GM18868 (cell line): ENCODE measurements around the gene GGA3.
A peak's percentile ranks its signal among the peaks of the same experiment; 100 is the strongest.
"Not testable (repeated sequence)": the region's sequence is repeated elsewhere in the genome, so short reads cannot be mapped to it uniquely, and the experiment has no call there.

ENCODE experiments used
- ATAC-seq: cut with Tn5 transposase; IDR thresholded peaks from one replicate; pipeline ENCODE4 v1.9.1; 2021; ENCODE audit warnings: mild to moderate bottlenecking, moderate library complexity; ENCODE audit not compliant: unreplicated experiment

Gene GGA3

GRCh38 chr17:75261336-75262111 is at the start of gene GGA3, which contains the start of gene MRPS7:
Gene GGA3 (minus strand): TSS chr17:75261606. CDS start chr17:75261587, 19 bp downstream.
Gene MRPS7 (plus strand): TSS chr17:75261879. CDS start chr17:75261901, 22 bp downstream.
- ATAC-seq, result peak; percentile 93

DNA sequence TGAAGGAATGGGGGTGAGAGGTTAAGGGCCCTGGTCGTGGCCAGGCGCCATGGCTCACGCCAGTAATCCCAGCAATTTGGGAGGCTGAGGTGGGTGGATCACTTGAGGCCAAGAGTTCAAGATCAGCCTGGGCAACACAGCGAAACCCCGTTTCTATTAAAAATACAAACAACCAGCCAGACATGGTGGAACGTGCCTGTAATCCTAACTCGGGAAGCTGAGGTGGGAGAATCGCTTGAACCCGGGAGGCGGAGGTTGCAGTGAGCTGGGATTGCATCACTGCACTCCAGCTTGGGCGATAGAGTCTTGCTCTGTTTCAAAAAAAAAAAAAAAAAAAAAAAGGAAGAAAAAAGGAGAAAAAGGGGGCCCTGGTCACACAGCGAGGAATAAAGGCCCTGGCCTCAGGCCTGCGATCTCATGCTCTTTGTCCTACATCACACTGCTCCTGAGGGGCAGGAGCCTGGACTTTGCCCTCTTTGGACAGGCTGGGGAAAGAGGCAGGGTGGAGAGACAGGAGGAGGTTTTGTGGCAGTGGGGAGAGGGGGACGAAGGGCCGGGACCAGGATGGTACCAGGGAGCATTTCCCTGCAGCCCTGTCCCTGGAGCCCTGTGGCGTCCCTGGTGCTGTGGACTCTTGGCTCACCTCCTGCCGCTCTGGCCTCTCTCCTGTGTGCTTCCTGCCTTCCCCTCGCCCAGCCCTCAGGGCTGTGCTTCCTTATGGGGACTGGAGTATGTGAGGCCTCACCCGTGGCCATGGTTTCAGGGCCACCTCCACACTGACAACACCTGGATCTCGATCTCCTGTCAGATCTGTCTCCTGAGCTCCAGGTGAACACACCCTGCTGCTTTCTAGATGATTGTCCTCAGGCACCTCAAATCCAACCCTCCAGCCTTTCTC is 47.6 kb upstream of the GGA3 start:
- ATAC-seq, result no peak

DNA sequence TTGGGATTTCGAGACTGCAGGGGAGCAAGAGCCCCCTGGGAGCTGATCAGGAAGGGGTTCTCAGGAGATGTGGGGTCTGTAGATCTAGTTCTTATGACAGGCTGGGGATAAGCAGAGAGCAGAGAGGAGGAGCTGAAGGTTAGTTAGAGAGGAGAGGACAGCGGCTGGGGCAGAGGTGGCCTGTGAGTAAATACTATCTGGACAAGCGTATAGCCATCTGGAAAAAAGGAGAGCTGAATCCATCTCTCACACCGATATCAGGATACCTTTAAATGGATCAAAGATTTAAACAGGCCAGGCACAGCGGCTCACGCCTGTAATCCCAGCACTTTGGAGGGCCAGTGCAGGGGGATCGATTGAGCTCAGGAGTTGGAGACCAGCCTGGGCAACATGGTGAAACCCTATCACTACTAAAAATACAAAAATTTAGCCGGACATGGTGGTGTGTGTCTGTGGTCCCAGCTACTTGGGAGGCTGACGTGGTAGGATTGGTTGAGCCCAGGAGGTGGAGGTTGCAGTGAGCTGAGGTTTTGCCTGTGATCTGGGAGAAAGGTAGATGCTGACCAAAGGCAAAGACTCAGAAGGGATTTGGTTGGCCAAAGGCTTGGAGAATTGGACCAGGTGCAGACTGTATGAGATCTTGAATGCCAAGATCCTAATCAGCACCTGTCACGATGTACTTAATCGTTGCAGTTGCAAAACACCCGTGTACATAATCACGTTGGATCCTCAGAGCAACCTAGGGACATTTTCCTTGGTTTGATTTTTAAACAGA is 46.7 kb upstream of the GGA3 start:
- no peak for ATAC-seq

GRCh38 chr17:75301502-75302206 is 40.2 kb upstream of the GGA3 start:
- no peak for ATAC-seq

- ATAC-seq, result no peak
Measured at GRCh38 chr17:75301049-75301448, 39.6 kb upstream of the GGA3 start.

- ATAC-seq, result no peak
Measured at GRCh38 chr17:75300280-75300679, 38.9 kb upstream of the GGA3 start.

DNA sequence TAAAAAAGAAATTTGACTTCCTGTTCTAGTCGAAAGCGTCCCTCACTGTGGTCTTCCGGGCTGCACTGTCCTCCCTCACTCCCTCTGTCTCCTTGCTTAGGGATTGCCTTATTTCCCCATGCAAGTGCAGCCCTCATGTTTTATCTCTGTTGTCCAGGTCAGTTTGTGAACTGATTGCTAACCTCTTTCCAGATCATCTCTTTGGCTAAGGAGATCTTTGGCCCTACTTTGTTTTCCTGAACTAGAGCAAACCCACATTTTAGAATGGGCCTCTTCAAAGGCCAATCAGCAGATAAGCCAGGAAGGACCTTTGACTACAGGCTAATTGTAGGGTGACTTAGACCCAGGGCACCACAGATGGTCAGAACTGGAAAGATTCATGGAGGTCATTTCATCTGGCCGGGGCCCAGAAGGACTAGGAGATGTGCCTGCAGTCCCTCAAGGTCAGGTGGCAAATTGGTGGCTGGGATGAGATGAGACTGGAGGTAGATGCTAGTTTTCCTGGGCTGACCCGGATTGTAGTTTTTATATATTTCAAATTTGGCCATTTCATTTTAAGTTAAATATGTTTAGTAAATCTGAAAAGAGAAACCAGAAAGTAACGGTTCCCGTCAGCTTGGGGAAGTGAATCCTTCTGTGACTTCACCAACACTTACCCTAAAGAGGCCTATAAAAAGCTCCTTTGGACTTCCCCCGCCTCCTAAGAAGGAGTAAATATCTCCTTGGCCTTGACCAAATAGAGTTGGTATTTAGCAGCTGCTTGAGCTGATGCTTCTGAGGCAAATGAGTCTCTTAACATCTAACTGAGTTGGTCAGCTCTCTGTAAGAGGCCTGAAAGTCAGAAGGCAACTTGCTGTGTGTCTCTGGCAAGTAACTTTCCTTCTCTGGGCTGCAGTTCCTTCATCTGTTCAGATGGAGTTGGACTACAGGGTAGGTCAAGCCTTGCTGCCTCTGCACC is 34.1 kb upstream of the GGA3 start:
- peak; percentile 66 for ATAC-seq

- not testable (repeated sequence) for ATAC-seq
Measured at GRCh38 chr17:75292810-75293448, 31.5 kb upstream of the GGA3 start.

GRCh38 chr17:75289832-75290337 is 28.5 kb upstream of the GGA3 start:
- no peak for ATAC-seq

DNA sequence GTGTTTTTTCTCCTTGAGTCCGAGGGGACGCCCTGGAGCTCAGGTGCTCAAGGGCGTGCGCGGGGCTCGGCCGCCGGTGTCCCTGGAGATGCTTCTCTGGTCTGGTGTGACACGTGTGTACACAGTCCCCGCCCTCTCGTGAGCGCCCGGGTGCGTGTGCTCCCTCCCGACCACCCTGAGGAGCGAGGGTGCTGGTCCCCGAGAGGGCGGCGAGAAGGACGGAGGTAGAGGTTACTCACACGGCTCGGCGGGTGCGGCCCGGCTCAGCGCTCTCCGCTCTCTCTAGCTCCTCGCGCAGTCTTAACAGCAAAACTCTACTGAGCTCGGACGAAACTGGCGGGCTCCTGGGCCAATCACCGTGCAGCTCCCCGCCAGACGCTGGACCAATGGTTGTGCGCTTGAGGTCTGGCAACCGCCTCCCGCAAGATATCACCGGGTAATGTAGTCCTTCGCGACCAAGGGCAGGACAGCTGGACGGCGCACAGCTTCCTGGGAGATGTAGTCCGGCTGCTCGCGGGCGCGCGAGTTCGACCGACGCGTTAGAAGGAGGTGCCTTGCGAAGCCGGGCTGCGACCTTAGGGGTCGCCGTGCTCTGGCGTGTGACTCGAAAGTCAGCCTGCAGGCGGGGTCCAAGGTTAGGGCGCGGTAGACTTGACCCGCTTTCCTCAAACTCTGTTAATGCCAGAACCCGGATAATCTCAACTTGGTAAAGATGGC is 27.9 kb upstream of the GGA3 start, which contains the start of gene SLC25A19:
TSS of gene SLC25A19 (minus strand) at position 319 of the 717 bp plus-strand sequence. CDS start 2,669 bp downstream, outside the sequence.
- peak; percentile 87 for ATAC-seq

GRCh38 chr17:75288770-75289114 is 27.3 kb upstream of the GGA3 start:
- ATAC-seq, result peak; percentile 10

DNA sequence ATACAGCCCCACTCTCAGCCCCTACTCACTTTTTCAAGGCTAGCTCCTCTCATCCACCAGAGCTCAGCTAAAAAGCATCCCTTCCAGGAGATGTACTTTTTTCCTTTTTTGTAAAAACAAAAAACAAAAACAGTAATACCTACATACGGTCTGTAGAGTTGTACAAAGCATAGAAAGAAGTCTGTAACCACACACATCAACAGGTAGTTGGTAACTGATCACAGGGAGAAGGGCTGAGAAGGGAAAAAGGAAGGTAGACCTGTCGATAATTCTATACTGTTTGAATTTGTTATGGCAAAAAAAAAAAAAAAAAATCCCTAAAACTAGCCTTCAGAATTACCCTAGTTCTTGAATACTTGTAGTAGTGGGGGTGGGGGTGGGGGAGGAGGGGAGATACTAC is 27.0 kb upstream of the GGA3 start:
- ATAC-seq, result no peak

GRCh38 chr17:75287221-75287620 is 25.8 kb upstream of the GGA3 start:
- no peak for ATAC-seq

DNA sequence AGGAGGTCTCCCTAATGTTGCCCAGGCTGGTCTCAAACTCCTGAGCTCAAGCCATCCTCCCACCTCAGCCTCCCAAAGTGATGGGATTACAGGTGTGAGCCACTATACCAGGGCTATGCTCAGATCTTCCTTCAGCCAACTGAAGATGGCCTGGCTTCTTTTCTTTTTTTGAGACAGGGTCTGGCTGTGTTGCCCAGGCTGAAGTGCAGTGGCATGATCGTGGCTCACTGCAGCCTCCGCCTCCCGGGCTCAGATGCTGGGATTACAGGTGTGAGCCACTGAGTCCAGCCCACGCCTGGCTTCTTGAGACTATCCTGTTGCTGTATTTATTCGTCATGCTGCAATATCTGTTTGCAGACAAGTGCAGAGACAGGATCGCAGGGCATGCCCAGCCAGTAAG is 23.7 kb upstream of the GGA3 start:
- ATAC-seq, result no peak

GRCh38 chr17:75280189-75280588 is 18.8 kb upstream of the GGA3 start:
- not testable (repeated sequence) for ATAC-seq

DNA sequence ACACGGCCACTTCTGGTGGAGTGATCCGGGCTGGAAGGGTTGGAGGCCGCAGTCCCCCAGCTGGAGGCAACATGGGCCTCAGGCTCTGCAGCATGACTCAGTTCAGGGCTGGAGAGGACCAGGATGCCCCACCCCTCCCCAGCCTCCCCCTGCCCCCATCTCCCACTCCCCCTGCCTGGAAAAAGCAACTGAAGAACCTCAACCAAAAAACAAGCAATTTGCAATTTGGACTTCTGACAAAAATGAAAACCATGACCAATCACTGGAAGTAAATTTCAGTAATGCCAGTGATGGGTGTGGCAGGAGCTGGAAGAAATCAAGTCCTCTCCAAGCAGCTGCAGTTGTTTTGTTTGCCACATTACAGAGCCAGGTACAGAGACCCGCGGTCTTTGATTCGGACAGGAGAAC is 16.3 kb upstream of the GGA3 start:
- no peak for ATAC-seq

- no peak for ATAC-seq
Measured at GRCh38 chr17:75273977-75274708, 12.7 kb upstream of the GGA3 start.
